Loucy (cell line): ENCODE results near the gene NHSL1.

ENCODE experiments used
- H2AFZ ChIP-seq: fragments of 200-600 bp; sonication (generic); 2 replicates; pipeline ENCODE4 v1.6.0; 2016; ENCODE audit warnings: antibody characterized with exemption, mild to moderate bottlenecking, low read length, moderate library complexity
- H3F3A ChIP-seq: fragments of 200-600 bp; 2 replicates; pipeline ENCODE4 v1.6.0; 2016; ENCODE audit warnings: antibody characterized with exemption, low read depth, mild to moderate bottlenecking
- H3K27me3 ChIP-seq: fragments of 200-600 bp; sonication (generic); 2 replicates; pipeline ENCODE4 v1.6.1; 2014; ENCODE audit warnings: low read length, mild to moderate bottlenecking; ENCODE audit not compliant: insufficient read depth, poor library complexity, severe bottlenecking
- H3K36me3 ChIP-seq: fragments of 200-600 bp; sonication (generic); 2 replicates; pipeline ENCODE4 v1.6.1; 2016; ENCODE audit warnings: low read length; ENCODE audit not compliant: insufficient read depth
- H3K4me1 ChIP-seq: fragments of 200-600 bp; sonication (generic); 2 replicates; pipeline ENCODE4 v1.5.1; 2014; ENCODE audit warnings: low read length, mild to moderate bottlenecking; ENCODE audit not compliant: insufficient read depth, poor library complexity, severe bottlenecking
- H3K4me2 ChIP-seq: fragments of 200-600 bp; sonication (generic); 2 replicates; pipeline ENCODE4 v1.6.0; 2014; ENCODE audit warnings: antibody characterized with exemption, low read length, low read depth, mild to moderate bottlenecking; ENCODE audit not compliant: poor library complexity, severe bottlenecking
- H3K4me3 ChIP-seq: fragments of 200-600 bp; sonication (generic); 2 replicates; pipeline ENCODE4 v1.5.1; 2014; ENCODE audit warnings: low read length, mild to moderate bottlenecking, mixed read lengths; ENCODE audit not compliant: poor library complexity, severe bottlenecking
- H3K79me2 ChIP-seq: fragments of 200-600 bp; sonication (generic); 2 replicates; pipeline ENCODE4 v1.6.1; 2014; ENCODE audit warnings: low read length; ENCODE audit not compliant: insufficient read depth
- H3K9ac ChIP-seq: fragments of 200-600 bp; sonication (generic); 2 replicates; pipeline ENCODE4 v1.6.0; 2014; ENCODE audit warnings: mild to moderate bottlenecking, low read depth, low read length, moderate library complexity; ENCODE audit not compliant: poor library complexity, severe bottlenecking
- H3K9me2 ChIP-seq: fragments of 200-600 bp; sonication (generic); replicated peaks from 2 replicates; pipeline ENCODE4 v1.6.1; 2016; ENCODE audit warnings: low read depth, low read length, mixed read lengths
- H3K9me3 ChIP-seq: fragments of 200-600 bp; sonication (generic); 2 replicates; pipeline ENCODE4 v1.6.1; 2014; ENCODE audit warnings: mild to moderate bottlenecking, antibody characterized with exemption, low read length, low read depth; ENCODE audit not compliant: insufficient read depth
- H4K20me1 ChIP-seq: fragments of 200-600 bp; sonication (generic); 2 replicates; pipeline ENCODE4 v1.6.0; 2014; ENCODE audit warnings: antibody characterized with exemption, low read length, mild to moderate bottlenecking; ENCODE audit not compliant: insufficient read depth, poor library complexity, severe bottlenecking
- CTCF ChIP-seq: fragments of 200-600 bp; sonication (generic); conservative IDR thresholded peaks from 2 replicates; pipeline ENCODE4 v1.5.1; 2014; ENCODE audit warnings: mild to moderate bottlenecking, antibody characterized with exemption, low read length
- EZH2phosphoT487 ChIP-seq: fragments of 200-600 bp; IDR thresholded peaks from 2 replicates; pipeline ENCODE4 v1.6.1; 2018; ENCODE audit warnings: antibody characterized with exemption, mild to moderate bottlenecking, moderate library complexity, borderline replicate concordance

The NHSL1 gene

GRCh38 chr6:138451043-138451442, 48.3 kb downstream of the NHSL1 start:
- H3K9ac ChIP-seq: no peak overlapping the region
- no peaks in the 10 kb centered on the region for H3K79me2 ChIP-seq
- no peak overlapping the region for H3K4me3 ChIP-seq
- peaks cover 14% of the 10 kb centered on the region for H3K4me1 ChIP-seq
- no peak overlapping the region for H3K4me2 ChIP-seq
- no peaks in the 10 kb centered on the region for H3K36me3 ChIP-seq
- H4K20me1 ChIP-seq: no peaks in the 10 kb centered on the region
- H3K9me3 ChIP-seq: no peaks in the 10 kb centered on the region
- no peak overlapping the region for H2AFZ ChIP-seq
- no peaks in the 10 kb centered on the region; the same call in 1 of the 2 replicates for H3F3A ChIP-seq
- TF ChIP-seq CTCF: no peak
- no peak for TF ChIP-seq EZH2phosphoT487
- H3K9me2 ChIP-seq: no peaks in the 10 kb centered on the region
- no peaks in the 10 kb centered on the region for H3K27me3 ChIP-seq

GRCh38 chr6:138450445-138450844, 48.8 kb downstream of the NHSL1 start:
- H3K9me3 ChIP-seq: no peaks in the 10 kb centered on the region
- H3K36me3 ChIP-seq: no peaks in the 10 kb centered on the region
- H3K4me3 ChIP-seq: no peak overlapping the region
- no peaks in the 10 kb centered on the region for H3K79me2 ChIP-seq
- no peaks in the 10 kb centered on the region for H4K20me1 ChIP-seq
- no peaks in the 10 kb centered on the region; the same call in 1 of the 2 replicates for H3F3A ChIP-seq
- H3K9me2 ChIP-seq: no peaks in the 10 kb centered on the region
- TF ChIP-seq EZH2phosphoT487 (no peak), CTCF (no peak)
- H3K4me1 ChIP-seq: peaks cover 8% of the 10 kb centered on the region
- H3K27me3 ChIP-seq: no peaks in the 10 kb centered on the region
- H2AFZ ChIP-seq: no peak overlapping the region
- H3K9ac ChIP-seq: no peak overlapping the region
- H3K4me2 ChIP-seq: no peak overlapping the region

GRCh38 chr6:138446821-138447220, 52.5 kb downstream of the NHSL1 start:
- no peaks in the 10 kb centered on the region for H3K36me3 ChIP-seq
- H3K9ac ChIP-seq: no peak overlapping the region
- no peaks in the 10 kb centered on the region for H3K27me3 ChIP-seq
- no peaks in the 10 kb centered on the region for H4K20me1 ChIP-seq
- H3K4me1 ChIP-seq: no peaks in the 10 kb centered on the region
- H3K79me2 ChIP-seq: no peaks in the 10 kb centered on the region
- H3K4me3 ChIP-seq: no peak overlapping the region
- no peak for TF ChIP-seq EZH2phosphoT487
- TF ChIP-seq CTCF: no peak
- no peaks in the 10 kb centered on the region for H3K9me3 ChIP-seq
- no peak overlapping the region for H3K4me2 ChIP-seq
- H3K9me2 ChIP-seq: no peaks in the 10 kb centered on the region
- no peaks in the 10 kb centered on the region for H3F3A ChIP-seq
- H2AFZ ChIP-seq: no peak overlapping the region
